SH-SY5Y (cell line): ENCODE measurements around the gene RFTN2.

Source experiments
- GATA2 ChIP-seq: IDR thresholded peaks from 2 replicates; pipeline ENCODE4 v1.6.1; 2011; ENCODE audit warnings: mild to moderate bottlenecking, low read depth, low read length
- GATA3 ChIP-seq: IDR thresholded peaks from 2 replicates; pipeline ENCODE4 v1.6.1; 2011; ENCODE audit warnings: low read depth, mild to moderate bottlenecking, low read length, moderate library complexity

DNA sequence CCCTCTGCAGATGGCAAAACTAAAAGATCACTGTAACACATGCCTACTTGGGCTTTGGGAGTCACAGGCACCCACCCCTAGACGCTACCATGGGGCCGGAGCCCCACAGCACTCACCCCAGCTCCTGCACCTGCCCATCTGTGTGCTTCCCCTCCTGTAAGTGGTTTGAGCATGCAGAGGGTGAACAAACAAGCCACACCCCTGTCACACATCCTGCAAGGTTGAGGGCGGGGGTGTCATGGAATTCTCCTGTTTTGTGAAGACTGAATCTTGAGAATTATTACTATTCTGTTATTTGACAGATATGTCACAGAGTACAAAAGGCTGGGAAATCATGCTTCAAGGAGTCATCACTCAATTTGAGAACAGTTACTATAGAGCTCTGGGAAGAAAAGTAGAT, 60.9 kb downstream of the RFTN2 start:
- no peak for TF ChIP-seq GATA2
- no peak for TF ChIP-seq GATA3
